Stimulated activated CD8-positive, alpha-beta memory T cell treated with anti-CD3 and anti-CD28 coated beads, Interleukin-15, amount 100 ng/mL, for 1 hour (primary cell): ENCODE results near the gene PSMD12.
"Not testable (repeated sequence)": the region's sequence is repeated elsewhere in the genome, so short reads cannot be mapped to it uniquely, and the experiment has no call there.

Experiments used
- DNase-seq: peaks from one replicate; pipeline ENCODE4 v3.0.0-alpha.2; 2020; ENCODE audit warnings: low read depth

Gene PSMD12

GRCh38 chr17:67305446-67306235, 60.7 kb downstream of the PSMD12 start:
- not testable (repeated sequence) for DNase-seq

- no peak for DNase-seq
Observed at GRCh38 chr17:67297454-67297960, 68.9 kb downstream of the PSMD12 start.

GRCh38 chr17:67294451-67295199, 71.8 kb downstream of the PSMD12 start:
- no peak for DNase-seq

- peak; percentile 32 for DNase-seq
Observed at GRCh38 chr17:67293251-67294203, 72.8 kb downstream of the PSMD12 start.

GRCh38 chr17:67290711-67291291, 75.6 kb downstream of the PSMD12 start:
- DNase-seq = no peak

- DNase-seq = no peak
Observed at GRCh38 chr17:67290244-67290643, 76.1 kb downstream of the PSMD12 start.

GRCh38 chr17:67289181-67289876, 77.0 kb downstream of the PSMD12 start:
- no peak for DNase-seq
